Thymus (tissue), 11 donors: ENCODE measurements around the gene LLGL1. TPM values are rescaled to one million over a fixed set of nuclear protein-coding genes. Genes with fewer than 3 reads are reported as not detected.

Experiments
- DNase-seq, 9 donors: peaks; one replicate each; pipeline ENCODE4 v3.0.0-alpha.2; 2013; ENCODE audit warnings: low spot score in 9 of 9, low read depth in 6 of 9, missing footprints in 1 of 9
- H3K27ac ChIP-seq, 2 donors: one replicate each; pipeline ENCODE4 v1.5.1; 2013; ENCODE audit warnings: control low read depth in 1 of 2, low read depth in 1 of 2, low read length in 1 of 2, mild to moderate bottlenecking in 1 of 2, moderate library complexity in 1 of 2
- H3K27me3 ChIP-seq, 2 donors: one replicate each; pipeline ENCODE4 v1.5.1; 2013; ENCODE audit warnings: low read length in 1 of 2; ENCODE audit not compliant: control insufficient read depth in 2 of 2, insufficient read depth in 1 of 2
- H3K36me3 ChIP-seq, 2 donors: one replicate each; pipeline ENCODE4 v1.5.1; 2013; ENCODE audit warnings: low read length in 1 of 2, mild to moderate bottlenecking in 1 of 2, moderate library complexity in 1 of 2; ENCODE audit not compliant: control insufficient read depth in 2 of 2, insufficient read depth in 2 of 2
- H3K4me1 ChIP-seq, 2 donors: one replicate each; pipeline ENCODE4 v1.5.1; 2013; ENCODE audit warnings: low read length in 2 of 2; ENCODE audit not compliant: control insufficient read depth in 2 of 2, insufficient read depth in 2 of 2
- H3K4me3 ChIP-seq, 2 donors: one replicate each; pipeline ENCODE4 v1.5.1; 2013; ENCODE audit warnings: low read length in 2 of 2, control low read depth in 1 of 2, mild to moderate bottlenecking in 1 of 2
- H3K9me3 ChIP-seq, 2 donors: one replicate each; pipeline ENCODE4 v1.5.1; 2013; ENCODE audit warnings: low read length in 1 of 2, mild to moderate bottlenecking in 1 of 2; ENCODE audit not compliant: control insufficient read depth in 2 of 2, insufficient read depth in 1 of 2
- WGBS: extraction: QIAGEN DNeasy Blood & Tissue Kit; methylation state at CpG from one replicate; pipeline ENCODE4 v1.1.7; 2013; 5-methylcytosine and 5-hydroxymethylcytosine counted together
- polyA plus RNA-seq: library from polyadenylated mRNA; stranded (reverse); fragments of 200-250 nt; gene quantifications from one replicate; pipeline ENCODE4 v1.2.3, GENCODE V29; 2013
- total RNA-seq: library from RNA; stranded (reverse); fragments of 120-200 nt; gene quantifications from one replicate; pipeline ENCODE4 v1.2.4, GENCODE V29; 2013
- donor health status: healthy.

Gene LLGL1
- total and polyA plus RNA-seq, 2 donors, result 8.0 to 8.3 TPM

GRCh38 chr17:18250259-18250658 lies 24.8 kb downstream of the LLGL1 start:
- WGBS, result 94% methylated on average over 9 of the region's 9 CpGs
- DNase-seq, result no peak
- no peaks in the 10 kb centered on the region for H3K27me3 ChIP-seq

GRCh38 chr17:18250708-18251107 lies 25.3 kb downstream of the LLGL1 start:
- Histone ChIP-seq H3K27ac (no peak overlapping the region), H3K4me1 (peaks cover 0 to 4% of the 10 kb centered on the region in 2 donors), H3K36me3 (peaks cover 87 to 91% of the 10 kb centered on the region in 2 donors), H3K27me3 (no peaks in the 10 kb centered on the region), H3K4me3 (no peak overlapping the region), H3K9me3 (peaks cover 3 to 4% of the 10 kb centered on the region in 2 donors)
- no peak for DNase-seq
- WGBS, result 98% methylated on average over 14 of the region's 14 CpGs

More at GRCh38 chr17:18250259-18250658, 24.8 kb downstream of the LLGL1 start:
- H3K27ac ChIP-seq, result no peak overlapping the region
- no peak overlapping the region for H3K4me3 ChIP-seq
- H3K36me3 ChIP-seq, result peaks cover 87 to 91% of the 10 kb centered on the region in 2 donors
- H3K9me3 ChIP-seq, result peaks cover 2 to 3% of the 10 kb centered on the region in 2 donors
- peaks cover 0 to 4% of the 10 kb centered on the region in 2 donors for H3K4me1 ChIP-seq

GRCh38 chr17:18251204-18251603 lies 25.8 kb downstream of the LLGL1 start:
- Histone ChIP-seq H3K4me3 (no peak overlapping the region), H3K36me3 (peaks cover 87 to 90% of the 10 kb centered on the region in 2 donors), H3K9me3 (peaks cover 3 to 4% of the 10 kb centered on the region in 2 donors), H3K27ac (no peak overlapping the region), H3K4me1 (peaks cover 0 to 4% of the 10 kb centered on the region in 2 donors), H3K27me3 (no peaks in the 10 kb centered on the region)
- WGBS, result 97% methylated on average over 15 of the region's 15 CpGs
- DNase-seq, result no peak

- H3K4me3 ChIP-seq, result no peak overlapping the region
- H3K36me3 ChIP-seq, result peaks cover 80 to 84% of the 10 kb centered on the region in 2 donors
- WGBS, result 98% methylated on average over 5 of the region's 5 CpGs
- no peak for DNase-seq
- no peaks in the 10 kb centered on the region for H3K27me3 ChIP-seq
- H3K9me3 ChIP-seq, result peaks cover 3 to 4% of the 10 kb centered on the region in 2 donors
- H3K4me1 ChIP-seq, result peaks cover 5 to 7% of the 10 kb centered on the region in 2 donors
- no peak overlapping the region for H3K27ac ChIP-seq
Measured at GRCh38 chr17:18252160-18252559, 26.7 kb downstream of the LLGL1 start.

GRCh38 chr17:18253187-18253884 lies 27.9 kb downstream of the LLGL1 start:
- Histone ChIP-seq H3K27me3 (no peaks in the 10 kb centered on the region), H3K4me3 (no peak overlapping the region), H3K36me3 (peaks cover 72 to 73% of the 10 kb centered on the region in 2 donors), H3K4me1 (peaks cover 11 to 13% of the 10 kb centered on the region in 2 donors), H3K9me3 (peaks cover 3 to 4% of the 10 kb centered on the region in 2 donors), H3K27ac (no peak overlapping the region)
- 98% methylated on average over 16 of the region's 16 CpGs for WGBS
- no peak for DNase-seq

- 97% methylated on average over 27 of the region's 27 CpGs for WGBS
- no peak overlapping the region for H3K27ac ChIP-seq
- peaks cover 64 to 66% of the 10 kb centered on the region in 2 donors for H3K36me3 ChIP-seq
- H3K9me3 ChIP-seq, result peaks cover 3 to 4% of the 10 kb centered on the region in 2 donors
- DNase-seq, result no peak
- H3K4me3 ChIP-seq, result no peak overlapping the region
- H3K27me3 ChIP-seq, result no peaks in the 10 kb centered on the region
- H3K4me1 ChIP-seq, result peaks cover 16 to 19% of the 10 kb centered on the region in 2 donors
Measured at GRCh38 chr17:18253947-18254821, 28.7 kb downstream of the LLGL1 start.

GRCh38 chr17:18254888-18255649 lies 29.6 kb downstream of the LLGL1 start:
- H3K4me1 ChIP-seq, result peaks cover 20 to 25% of the 10 kb centered on the region in 2 donors
- no peak overlapping the region for H3K27ac ChIP-seq
- 97% methylated on average over 8 of the region's 8 CpGs for WGBS
- DNase-seq, result no peak
- H3K4me3 ChIP-seq, result no peak overlapping the region
- H3K27me3 ChIP-seq, result no peaks in the 10 kb centered on the region
- H3K9me3 ChIP-seq, result peaks cover 3 to 4% of the 10 kb centered on the region in 2 donors
- peaks cover 62 to 64% of the 10 kb centered on the region in 2 donors for H3K36me3 ChIP-seq

- WGBS, result over 99% methylated on average over 11 of the region's 11 CpGs
- Histone ChIP-seq H3K27ac (no peak overlapping the region), H3K36me3 (peaks cover 50 to 51% of the 10 kb centered on the region in 2 donors), H3K4me1 (peaks cover 26 to 34% of the 10 kb centered on the region in 2 donors), H3K27me3 (no peaks in the 10 kb centered on the region), H3K9me3 (peaks cover 3 to 4% of the 10 kb centered on the region in 2 donors), H3K4me3 (no peak overlapping the region)
- no peak for DNase-seq
Measured at GRCh38 chr17:18256351-18256750, 30.9 kb downstream of the LLGL1 start.
